Fibroblast of lung (primary cell): Measurements from ENCODE around the gene PLAAT2. TPM values are rescaled to one million over a fixed set of nuclear protein-coding genes. Genes with fewer than 3 reads are reported as not detected.
A peak's percentile ranks its signal among the peaks of the same experiment; 100 is the strongest.

Experiments
- DNase-seq, 2 donors: peaks; one replicate each; pipeline versions ENCODE4 v3.0.0 to v3.0.0-alpha.2; 2010; ENCODE audit warnings: low read depth in 2 of 2
- H2AFZ ChIP-seq: 2 replicates; pipeline ENCODE4 v1.5.1; 2012; ENCODE audit warnings: low read length, control low read depth, inconsistent platforms
- H3K27ac ChIP-seq: 2 replicates; pipeline ENCODE4 v1.5.1; 2011; ENCODE audit warnings: low read length, control low read depth; ENCODE audit not compliant: insufficient read depth
- H3K27me3 ChIP-seq: 2 replicates; pipeline ENCODE4 v1.5.1; 2011; ENCODE audit warnings: mild to moderate bottlenecking, low read length; ENCODE audit not compliant: control insufficient read depth, insufficient read depth
- H3K36me3 ChIP-seq: 2 replicates; pipeline ENCODE4 v1.5.1; 2011; ENCODE audit warnings: low read length; ENCODE audit not compliant: control insufficient read depth, insufficient read depth
- H3K4me1 ChIP-seq: 2 replicates; pipeline ENCODE4 v1.5.1; 2011; ENCODE audit warnings: low read length; ENCODE audit not compliant: control insufficient read depth, insufficient read depth; ENCODE audit errors: extremely low read depth
- H3K4me2 ChIP-seq: 2 replicates; pipeline ENCODE4 v1.5.1; 2011; ENCODE audit warnings: low read length, control low read depth; ENCODE audit not compliant: insufficient read depth; ENCODE audit errors: extremely low read depth
- H3K4me3 ChIP-seq, 4 experiments: fragments of 200-600 bp in 1 of 4; sonication (generic) in 1 of 4; replicated peaks in 1 of 4; 2 replicates each; pipeline ENCODE4 v1.5.1; 2011 to 2016; ENCODE audit warnings: low read length in 4 of 4, low read depth in 3 of 4, mild to moderate bottlenecking in 3 of 4, control low read depth in 2 of 4, inconsistent platforms in 1 of 4, mixed read lengths in 1 of 4; ENCODE audit not compliant: insufficient read depth in 1 of 4; ENCODE audit errors: control extremely low read depth in 1 of 4
- H3K79me2 ChIP-seq: 2 replicates; pipeline ENCODE4 v1.5.1; 2012; ENCODE audit warnings: mild to moderate bottlenecking, low read length, inconsistent platforms; ENCODE audit not compliant: control insufficient read depth, insufficient read depth
- H3K9ac ChIP-seq: 2 replicates; pipeline ENCODE4 v1.5.1; 2011; ENCODE audit warnings: mild to moderate bottlenecking, low read length, control low read depth; ENCODE audit not compliant: insufficient read depth
- H3K9me3 ChIP-seq: 2 replicates; pipeline ENCODE4 v1.5.1; 2012; ENCODE audit warnings: low read depth, low read length; ENCODE audit not compliant: control insufficient read depth, insufficient read depth
- H4K20me1 ChIP-seq: 2 replicates; pipeline ENCODE4 v1.5.1; 2011; ENCODE audit warnings: low read length; ENCODE audit not compliant: control insufficient read depth, insufficient read depth; ENCODE audit errors: extremely low read depth
- CTCF ChIP-seq, 2 donors: IDR thresholded peaks in 1 of 2; conservative IDR thresholded peaks in 1 of 2; 1 replicate in 1 of 2; 2 replicates in 1 of 2; pipeline ENCODE4 v1.5.1; 2011 to 2012; ENCODE audit warnings: low read length in 2 of 2, control low read depth in 1 of 2, inconsistent platforms in 1 of 2, low read depth in 1 of 2, mild to moderate bottlenecking in 1 of 2
- EZH2 ChIP-seq: IDR thresholded peaks from 2 replicates; pipeline ENCODE4 v1.5.1; 2012; ENCODE audit warnings: low read length, control low read depth, mild to moderate bottlenecking; ENCODE audit errors: missing control alignments
- polyA plus RNA-seq, 2 donors: library from polyadenylated mRNA; depleted of rRNA in 1 of 2; stranded (reverse) in 1 of 2; unstranded in 1 of 2; fragments of >200 nt; gene quantifications; 2 replicates each; pipeline ENCODE4 v1.2.1, GENCODE V29; 2011 to 2012; ENCODE audit warnings: missing spikeins in 1 of 2
- total RNA-seq: library from RNA; depleted of rRNA; stranded (reverse); fragments of >200 nt; gene quantifications from 2 replicates; pipeline ENCODE4 v1.2.1, GENCODE V29; 2014

PLAAT2 gene
- total and polyA plus RNA-seq, 2 donors (not counting 1 experiment from before 2014, with no cell fraction given) = not detected

DNA sequence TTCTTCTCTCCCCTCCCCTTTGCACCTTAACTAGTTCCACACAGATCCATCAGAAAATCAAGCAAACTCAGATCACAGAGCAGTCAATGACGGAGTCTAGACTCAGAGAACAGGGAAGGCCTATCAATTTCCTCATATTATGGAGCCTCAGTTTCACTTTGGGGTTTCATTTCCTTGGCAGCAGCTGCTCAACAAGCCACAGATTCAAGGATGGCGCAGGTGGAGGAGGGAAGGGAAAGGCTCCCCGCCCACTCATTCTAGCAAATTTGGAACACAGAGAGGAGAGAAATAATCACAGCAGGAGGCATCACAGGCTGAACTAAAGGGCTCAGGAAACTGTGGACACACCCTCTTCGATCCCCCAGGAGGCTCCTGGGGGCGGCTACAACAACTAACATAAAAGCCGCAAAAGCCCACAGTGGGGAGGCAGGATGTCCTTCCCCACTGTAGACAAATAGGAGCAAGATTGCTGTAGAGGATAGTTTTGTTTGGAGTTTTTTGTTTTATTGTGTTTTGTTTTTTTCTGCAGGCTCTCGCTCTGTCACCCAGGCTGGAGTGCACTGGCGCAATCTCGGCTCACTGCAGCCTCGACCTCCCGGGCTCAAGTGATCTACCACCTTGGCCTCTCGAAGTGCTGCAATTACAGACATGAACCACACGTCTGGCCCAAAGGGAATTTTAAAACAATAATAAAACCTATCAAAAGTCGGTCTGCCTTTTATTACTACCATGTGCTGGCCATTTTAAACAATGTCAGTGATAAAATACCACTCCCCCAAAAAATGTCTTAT, 47.6 kb upstream of the PLAAT2 start:
- Histone ChIP-seq H3K27ac (no peak overlapping the region), H3K9me3 (no peaks in the 10 kb centered on the region), H3K9ac (no peak overlapping the region), H3K79me2 (no peaks in the 10 kb centered on the region), H3K4me2 (no peak overlapping the region), H3K4me3 (no peak overlapping the region), H2AFZ (no peak overlapping the region), H3K4me1 (no peaks in the 10 kb centered on the region), H4K20me1 (no peaks in the 10 kb centered on the region), H3K36me3 (no peaks in the 10 kb centered on the region), H3K27me3 (no peaks in the 10 kb centered on the region)
- no peak for DNase-seq
- no peak for TF ChIP-seq CTCF (conservative IDR thresholded peaks at IDR 0.05 in 1 of 2, IDR thresholded peaks at IDR 0.05 in 1 of 2; ENCODE audit: low read depth in 1 of 2, low read length in 2 of 2)
- no peak for TF ChIP-seq EZH2

DNA sequence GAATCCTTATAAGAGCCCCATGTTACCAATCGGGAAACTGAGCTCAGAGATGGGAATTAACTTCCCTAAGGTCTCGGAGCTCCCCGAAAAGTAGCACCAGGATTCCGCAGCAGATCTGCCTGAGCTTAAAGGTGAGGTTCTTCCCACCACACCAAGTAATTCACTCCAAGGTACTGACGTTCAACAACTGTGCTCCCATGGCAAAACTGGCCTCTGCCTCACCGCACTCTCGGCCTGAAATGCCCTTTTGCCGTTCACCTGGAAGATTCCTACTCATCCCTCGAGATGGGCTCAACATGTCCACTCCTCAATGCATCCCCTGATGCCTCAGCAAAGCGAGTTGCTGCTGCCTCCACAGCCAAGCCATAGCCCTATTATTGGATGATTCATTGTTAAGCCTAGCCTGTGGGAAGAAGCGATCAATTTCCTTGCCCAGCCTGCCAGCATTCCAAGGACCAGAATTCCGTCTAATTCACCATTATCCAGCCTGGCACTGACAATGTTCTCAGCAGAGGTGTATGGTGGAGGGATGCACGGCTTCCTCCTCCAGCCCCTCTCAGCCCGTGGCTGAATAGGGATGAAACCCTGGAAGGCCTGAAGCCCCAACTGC, 46.9 kb upstream of the PLAAT2 start:
- Histone ChIP-seq H3K27me3 (no peaks in the 10 kb centered on the region), H3K4me3 (no peak overlapping the region), H3K4me2 (no peak overlapping the region), H4K20me1 (no peaks in the 10 kb centered on the region), H2AFZ (no peak overlapping the region), H3K79me2 (no peaks in the 10 kb centered on the region), H3K27ac (no peak overlapping the region), H3K9ac (no peak overlapping the region), H3K4me1 (no peaks in the 10 kb centered on the region), H3K9me3 (no peaks in the 10 kb centered on the region), H3K36me3 (no peaks in the 10 kb centered on the region)
- TF ChIP-seq CTCF (conservative IDR thresholded peaks at IDR 0.05 in 1 of 2, IDR thresholded peaks at IDR 0.05 in 1 of 2; ENCODE audit: low read depth in 1 of 2, low read length in 2 of 2) = no peak
- no peak for TF ChIP-seq EZH2
- peak in 1 of 2 donors; percentile 58 for DNase-seq

- TF ChIP-seq EZH2 (no peak), CTCF (conservative IDR thresholded peaks at IDR 0.05 in 1 of 2, IDR thresholded peaks at IDR 0.05 in 1 of 2; ENCODE audit: low read depth in 1 of 2, low read length in 2 of 2) (no peak)
- no peak for DNase-seq
- Histone ChIP-seq H3K4me3 (no peak overlapping the region), H3K4me2 (no peak overlapping the region), H3K27ac (no peak overlapping the region), H3K36me3 (no peaks in the 10 kb centered on the region), H3K9me3 (no peaks in the 10 kb centered on the region), H3K9ac (no peak overlapping the region), H4K20me1 (no peaks in the 10 kb centered on the region), H3K27me3 (no peaks in the 10 kb centered on the region), H3K79me2 (no peaks in the 10 kb centered on the region), H3K4me1 (no peaks in the 10 kb centered on the region), H2AFZ (no peak overlapping the region)
Measured at GRCh38 chr11:63609536-63609935, 46.4 kb upstream of the PLAAT2 start.
